GM19193 (cell line): Measurements from ENCODE around the gene DEDD2.

Source experiments
- POLR2A ChIP-seq: IDR thresholded peaks from 4 replicates; pipeline ENCODE4 v1.6.1; 2011; ENCODE audit not compliant: insufficient read depth, insufficient read length; ENCODE audit errors: extremely low read depth

Gene DEDD2

GRCh38 chr19:42174958-42175734, 42.3 kb downstream of the DEDD2 start:
- no peak for TF ChIP-seq POLR2A

GRCh38 chr19:42174188-42174587, 43.3 kb downstream of the DEDD2 start:
- no peak for TF ChIP-seq POLR2A

- no peak for TF ChIP-seq POLR2A
These were observed 43.8 kb downstream of the DEDD2 start for GRCh38 chr19:42173695-42174094.

- TF ChIP-seq POLR2A: no peak
These were observed 45.2 kb downstream of the DEDD2 start for GRCh38 chr19:42172261-42172660.

DNA sequence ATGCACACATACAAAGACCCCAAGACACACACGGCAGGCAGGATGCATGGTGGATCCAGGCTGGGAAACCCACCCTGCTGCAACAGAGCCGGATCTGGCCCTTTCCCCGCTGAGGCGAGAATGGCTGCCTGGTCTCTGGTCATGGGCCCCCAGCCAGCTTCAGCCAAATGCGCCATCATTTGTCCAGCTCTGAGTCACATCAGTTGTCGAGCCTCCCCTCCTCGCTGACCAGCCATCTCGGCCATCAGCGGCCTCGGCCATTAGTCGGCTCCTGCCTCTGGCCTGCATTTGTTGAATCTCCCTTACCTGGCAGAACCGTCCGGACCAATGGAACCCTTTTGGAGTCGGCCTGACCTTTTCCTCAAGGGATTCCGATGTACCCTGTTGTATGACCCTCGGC, 46.8 kb downstream of the DEDD2 start:
- no peak for TF ChIP-seq POLR2A

DNA sequence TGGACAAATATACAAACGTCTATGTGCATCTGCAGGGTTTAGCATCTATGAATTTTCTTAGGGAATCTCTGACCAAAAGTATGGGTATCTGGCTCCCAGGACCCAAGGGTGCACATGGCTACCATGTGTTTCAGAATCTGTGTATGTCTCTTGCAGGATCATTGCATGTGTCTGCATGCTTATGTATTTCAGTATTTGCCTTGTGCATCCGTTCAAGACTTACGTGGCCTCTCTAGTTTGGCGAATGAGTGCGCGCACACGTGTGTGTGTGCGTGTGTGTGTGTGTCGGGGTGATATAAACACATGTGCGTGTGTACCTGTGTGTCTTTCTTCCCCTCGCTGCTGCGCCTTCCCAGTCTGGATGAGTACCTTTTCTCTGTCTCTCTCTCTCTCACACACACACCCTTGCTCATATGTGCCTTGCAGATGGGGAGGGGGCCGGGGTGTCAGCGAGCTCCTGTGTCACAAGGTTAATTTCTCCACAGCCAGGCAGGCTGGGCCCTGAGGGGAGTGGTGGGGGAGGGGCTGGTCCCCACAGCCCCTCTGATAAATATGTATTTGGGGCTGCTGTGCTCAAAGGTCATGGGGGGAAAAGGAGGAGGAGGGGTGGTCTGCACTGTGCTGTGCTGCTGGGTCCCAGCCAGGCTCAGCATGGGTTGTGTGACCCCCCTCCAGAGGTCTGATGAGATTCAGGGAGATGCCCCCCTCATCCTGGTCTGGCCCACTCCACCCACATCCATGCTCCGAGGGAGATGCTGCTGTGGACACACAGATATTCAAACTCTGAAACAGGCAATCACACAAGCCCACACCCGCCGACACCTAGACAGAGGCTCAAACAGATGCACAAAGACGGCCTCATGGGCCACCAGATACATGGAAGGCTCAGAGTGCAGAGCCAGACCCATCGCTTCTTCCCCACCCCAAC, 47.7 kb downstream of the DEDD2 start:
- no peak for TF ChIP-seq POLR2A

DNA sequence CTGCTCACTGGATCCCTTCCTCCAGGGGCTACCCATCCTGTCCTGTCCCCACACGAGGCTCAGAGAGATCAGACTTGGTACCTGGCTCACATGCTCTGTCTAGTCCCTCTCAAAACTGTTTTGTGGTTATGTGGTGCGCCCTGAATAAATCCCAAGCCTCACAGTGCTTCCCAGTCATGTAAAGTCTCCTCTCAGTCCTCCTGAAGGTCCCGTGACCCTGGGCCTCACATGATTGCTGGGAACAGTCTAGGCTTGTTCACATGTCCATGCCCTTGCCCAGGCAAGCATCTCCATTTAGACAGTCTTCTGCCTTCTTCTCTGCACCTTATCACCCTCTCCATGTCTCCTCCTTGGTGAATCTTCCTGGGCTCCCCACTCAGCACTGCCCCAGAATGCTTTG, 49.3 kb downstream of the DEDD2 start:
- no peak for TF ChIP-seq POLR2A

DNA sequence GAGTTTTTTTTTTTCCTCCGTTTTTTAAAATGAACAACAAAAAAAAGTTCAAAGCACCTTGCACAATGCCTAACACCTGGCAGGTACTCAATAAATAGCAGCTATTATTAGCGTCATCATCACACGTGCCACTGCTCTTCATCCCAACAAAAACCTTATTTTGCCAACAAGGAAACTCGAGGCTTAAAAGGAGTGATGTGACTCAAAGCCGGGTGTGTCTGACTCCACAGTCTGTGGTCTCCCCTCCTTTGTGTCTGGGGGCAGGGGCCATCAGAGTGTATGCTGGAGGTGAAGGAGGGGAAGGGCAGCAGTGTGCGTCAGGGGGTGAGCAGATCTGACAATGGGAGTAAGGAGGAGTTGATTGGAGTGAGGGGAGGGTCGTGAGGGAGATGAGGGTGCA, 51.2 kb downstream of the DEDD2 start:
- no peak for TF ChIP-seq POLR2A

DNA sequence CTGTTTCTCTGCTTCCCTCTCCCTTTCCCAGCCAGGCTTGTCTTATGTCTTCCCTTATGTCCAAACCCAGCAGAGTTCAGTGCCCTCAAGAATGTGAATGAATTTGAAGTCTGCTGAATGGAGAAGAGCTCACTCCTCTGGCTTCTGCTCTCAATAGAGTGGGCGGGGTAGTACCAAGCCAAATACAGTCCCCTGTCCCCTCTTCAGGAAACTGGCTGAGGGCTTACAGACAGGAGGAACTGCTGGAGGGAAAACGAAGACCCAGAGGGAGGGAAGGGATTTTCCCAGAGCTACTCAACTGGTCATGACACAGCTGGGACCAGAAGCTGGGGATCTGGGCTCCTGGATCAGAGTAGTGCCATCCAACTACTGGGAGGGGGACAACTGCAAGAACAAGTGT, 52.3 kb downstream of the DEDD2 start:
- TF ChIP-seq POLR2A: no peak

- TF ChIP-seq POLR2A: no peak
These were observed 55.7 kb downstream of the DEDD2 start for GRCh38 chr19:42161616-42162263.

DNA sequence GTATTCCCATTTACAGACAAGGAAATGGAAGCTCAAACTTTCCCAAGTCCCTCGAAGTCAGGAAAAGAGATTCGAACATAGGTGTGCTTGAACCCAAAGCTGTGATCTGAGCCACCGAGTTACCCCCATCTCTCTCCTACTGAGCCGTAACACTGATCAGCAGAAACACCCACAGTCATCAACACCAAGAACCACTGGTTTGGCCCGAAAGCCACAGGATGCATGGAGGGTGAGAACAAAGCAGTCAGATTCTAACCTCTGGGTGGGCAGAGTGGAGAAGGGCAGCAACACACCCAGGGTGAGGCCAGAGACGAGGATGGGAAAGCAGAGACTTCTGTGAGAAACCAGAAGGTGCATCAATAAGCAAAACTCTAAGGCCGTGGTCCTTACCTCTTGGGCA, 57.5 kb downstream of the DEDD2 start:
- TF ChIP-seq POLR2A: no peak

DNA sequence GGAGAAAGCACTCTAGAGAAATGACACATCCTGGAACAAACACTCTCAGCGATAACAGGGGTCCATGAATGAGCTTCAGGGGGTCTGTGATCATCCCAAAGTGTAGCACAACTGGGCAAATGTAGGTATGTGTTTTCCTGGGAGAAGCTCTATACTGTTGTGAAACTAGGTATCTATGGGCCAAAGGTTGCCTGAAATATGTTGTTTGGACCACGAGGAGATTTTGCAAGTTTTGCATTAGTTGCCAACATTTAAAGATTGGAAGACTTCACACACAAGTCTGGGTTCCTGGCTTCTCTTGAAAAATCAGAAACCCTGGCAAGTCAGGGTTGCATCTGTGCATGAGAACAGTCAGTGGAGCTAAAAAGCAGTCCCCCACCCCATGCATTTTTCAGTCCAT, 58.6 kb downstream of the DEDD2 start:
- no peak for TF ChIP-seq POLR2A

GRCh38 chr19:42156571-42156970, 60.9 kb downstream of the DEDD2 start:
- TF ChIP-seq POLR2A: no peak

GRCh38 chr19:42155796-42156195, 61.7 kb downstream of the DEDD2 start:
- no peak for TF ChIP-seq POLR2A
